UCSD-AML1 (cell line): ENCODE data around the gene LHX3.

Experiments used
- DNase-seq: peaks from one replicate; lab custom pipeline; 2025; ENCODE audit not compliant: unreplicated experiment; lab: John Stamatoyannopoulos, UW

Gene LHX3

GRCh38 chr9:136209232-136209631 is 4.3 kb upstream of the LHX3 start:
- no peak for DNase-seq

- DNase-seq, result no peak
Measured at GRCh38 chr9:136208675-136209074, 3.7 kb upstream of the LHX3 start.

GRCh38 chr9:136207616-136208015 is 2.7 kb upstream of the LHX3 start:
- DNase-seq, result no peak

GRCh38 chr9:136206602-136207275 is 1.8 kb upstream of the LHX3 start:
- DNase-seq, result no peak

- no peak for DNase-seq
Measured at GRCh38 chr9:136205707-136205992, 722 bp upstream of the LHX3 start.

- DNase-seq, result no peak
Measured at GRCh38 chr9:136204145-136204805, 653 bp downstream of the LHX3 start.

GRCh38 chr9:136203408-136204144 is 1.4 kb downstream of the LHX3 start:
- DNase-seq, result no peak

GRCh38 chr9:136202454-136203407 is 2.2 kb downstream of the LHX3 start:
- DNase-seq, result no peak

GRCh38 chr9:136201609-136202453 is 3.1 kb downstream of the LHX3 start:
- no peak for DNase-seq

GRCh38 chr9:136201174-136201573 is 3.8 kb downstream of the LHX3 start:
- DNase-seq, result no peak

- DNase-seq, result no peak
Measured at GRCh38 chr9:136200424-136200823, 4.5 kb downstream of the LHX3 start.

- no peak for DNase-seq
Measured at GRCh38 chr9:136199391-136200288, 5.3 kb downstream of the LHX3 start.

GRCh38 chr9:136198605-136199083 is 6.3 kb downstream of the LHX3 start:
- no peak for DNase-seq

GRCh38 chr9:136197930-136198604 is 6.9 kb downstream of the LHX3 start:
- DNase-seq, result no peak

- DNase-seq, result no peak
Measured at GRCh38 chr9:136197084-136197875, 7.6 kb downstream of the LHX3 start.

- no peak for DNase-seq
Measured at GRCh38 chr9:136196404-136197083, 8.4 kb downstream of the LHX3 start.

GRCh38 chr9:136194540-136194939 is 10.4 kb downstream of the LHX3 start:
- no peak for DNase-seq
